ENCODE results near the gene ABHD1. TPM values are rescaled to one million over a fixed set of nuclear protein-coding genes. Genes with fewer than 3 reads are reported as not detected.

The ABHD1 gene
- polyA plus RNA-seq, 1 donor from 2014 or later, result not detected

GRCh38 chr2:27133195-27133875 is 9.7 kb downstream of the ABHD1 start:
- H3K4me2 ChIP-seq (ENCODE audit: low read length), result peak overlapping the region; percentile 84

GRCh38 chr2:27133905-27134780 is 10.5 kb downstream of the ABHD1 start, which contains the start of gene PREB:
Gene PREB, minus strand, starts transcription at chr2:27134636. Its CDS starts 215 bp downstream, at chr2:27134421.
- Histone ChIP-seq H2AFZ (ENCODE audit: low read depth, low read length) (peak within 1 kb of the TSS; percentile 65), H3K9ac (ENCODE audit: low read length) (peak within 1 kb of the TSS; percentile 86), H3F3A (ENCODE audit: insufficient read depth, low read length, poor library complexity, severe bottlenecking) (no peaks in the 10 kb centered on the region), H3K27me3 (ENCODE audit: insufficient read depth, low read depth, low read length) (no peaks in the 10 kb centered on the region), H3K79me2 (replicated peaks; ENCODE audit: insufficient read depth, low read length) (peaks cover 4% of the 10 kb centered on the region), H3K4me2 (ENCODE audit: low read length) (peak within 1 kb of the TSS; percentile 84), H3K27ac (ENCODE audit: low read length) (peak within 1 kb of the TSS; percentile 77), H3K4me3 (ENCODE audit: low read length) (peak within 1 kb of the TSS; percentile 100), H4K20me1 (ENCODE audit: insufficient read depth) (no peaks in the 10 kb centered on the region), H3K36me3 (ENCODE audit: insufficient read depth, low read length) (no peaks in the 10 kb centered on the region), H3K9me3 (ENCODE audit: low read length) (no peaks in the 10 kb centered on the region), H3K9me2 (ENCODE audit: insufficient read depth, low read length) (no peaks in the 10 kb centered on the region)
- TF ChIP-seq RAD21 (conservative IDR thresholded peaks at IDR 0.05) (no peak), EZH2 (IDR thresholded peaks at IDR 0.05; ENCODE audit: borderline replicate concordance, insufficient read depth, low read length, poor library complexity, severe bottlenecking) (no peak), POLR2AphosphoS5 (IDR thresholded peaks at IDR 0.05) (peak; percentile 98), EP300 (conservative IDR thresholded peaks at IDR 0.05; ENCODE audit: poor library complexity, severe bottlenecking) (peak; percentile 37), SMC3 (conservative IDR thresholded peaks at IDR 0.05; ENCODE audit: poor library complexity) (peak; percentile 26), TAF1 (IDR thresholded peaks at IDR 0.05; ENCODE audit: low read depth) (peak; percentile 36), REST (IDR thresholded peaks at IDR 0.05; ENCODE audit: borderline replicate concordance) (peak; percentile 38), CTCF (IDR thresholded peaks at IDR 0.05; ENCODE audit: poor library complexity, severe bottlenecking) (peak; percentile 30), MXI1 (conservative IDR thresholded peaks at IDR 0.05; ENCODE audit: poor library complexity, severe bottlenecking) (peak; percentile 79)

More at GRCh38 chr2:27133195-27133875, 9.7 kb downstream of the ABHD1 start:
- Histone ChIP-seq H3K79me2 (replicated peaks; ENCODE audit: insufficient read depth, low read length) (peaks cover 4% of the 10 kb centered on the region), H3K27ac (ENCODE audit: low read length) (no peak overlapping the region), H4K20me1 (ENCODE audit: insufficient read depth) (no peaks in the 10 kb centered on the region), H3K9ac (ENCODE audit: low read length) (peak overlapping the region; percentile 86), H3K4me3 (ENCODE audit: low read length) (peak overlapping the region; percentile 100), H3K27me3 (ENCODE audit: insufficient read depth, low read depth, low read length) (no peaks in the 10 kb centered on the region), H3K36me3 (ENCODE audit: insufficient read depth, low read length) (no peaks in the 10 kb centered on the region), H3K9me2 (ENCODE audit: insufficient read depth, low read length) (no peaks in the 10 kb centered on the region), H2AFZ (ENCODE audit: low read depth, low read length) (no peak overlapping the region), H3F3A (ENCODE audit: insufficient read depth, low read length, poor library complexity, severe bottlenecking) (no peaks in the 10 kb centered on the region), H3K9me3 (ENCODE audit: low read length) (no peaks in the 10 kb centered on the region)
- TF ChIP-seq EZH2 (IDR thresholded peaks at IDR 0.05; ENCODE audit: borderline replicate concordance, insufficient read depth, low read length, poor library complexity, severe bottlenecking), result no peak
- TF ChIP-seq TAF1 (IDR thresholded peaks at IDR 0.05; ENCODE audit: low read depth), result no peak
- TF ChIP-seq SMC3 (conservative IDR thresholded peaks at IDR 0.05; ENCODE audit: poor library complexity), result no peak
- TF ChIP-seq EP300 (conservative IDR thresholded peaks at IDR 0.05; ENCODE audit: poor library complexity, severe bottlenecking), result no peak
- no peak for TF ChIP-seq MXI1 (conservative IDR thresholded peaks at IDR 0.05; ENCODE audit: poor library complexity, severe bottlenecking)
- TF ChIP-seq RAD21 (conservative IDR thresholded peaks at IDR 0.05), result no peak
- no peak for TF ChIP-seq CTCF (IDR thresholded peaks at IDR 0.05; ENCODE audit: poor library complexity, severe bottlenecking)

All from neural cell (in vitro differentiated cells).